ENCODE measurements around the gene SLC43A3. TPM values are rescaled to one million over a fixed set of nuclear protein-coding genes. Genes with fewer than 3 reads are reported as not detected.

Gene SLC43A3
- total RNA-seq, 1 experiment from 2014 or later, result 21.4 TPM

DNA sequence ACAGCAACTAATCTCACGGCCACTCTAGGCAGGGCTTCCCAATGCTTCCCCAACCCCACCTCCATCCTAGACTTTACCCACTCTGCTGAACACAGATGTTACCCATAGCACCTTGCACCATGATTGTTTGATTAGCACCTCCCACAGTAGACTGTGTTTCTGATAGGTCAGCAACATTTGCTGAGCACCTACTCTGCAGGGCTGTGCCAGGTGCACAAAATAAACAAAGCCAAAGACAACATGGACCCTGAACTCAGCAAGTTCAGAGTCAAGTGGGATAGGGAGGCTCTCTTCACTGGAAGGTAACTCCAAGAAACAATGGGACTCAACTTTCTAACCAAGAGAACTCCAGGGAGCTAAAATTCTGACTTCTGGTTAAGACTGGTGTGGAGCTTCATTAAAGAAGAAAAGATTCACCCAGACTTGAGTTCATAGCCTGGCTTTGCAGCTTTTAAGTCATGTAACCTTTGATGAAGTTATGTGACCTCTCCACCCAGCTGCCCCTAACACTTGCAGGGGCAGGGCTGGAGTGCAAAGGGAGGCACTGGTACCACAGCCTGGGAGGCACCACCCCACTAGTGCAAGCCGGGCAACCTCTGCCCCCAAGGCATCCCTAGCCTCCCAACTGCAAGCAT is 26.7 kb upstream of the SLC43A3 start:
- Histone ChIP-seq H3K79me1 (ENCODE audit: insufficient read depth, low read depth, low read length, poor library complexity, severe bottlenecking) (no peaks in the 10 kb centered on the region), H3K4me2 (ENCODE audit: insufficient read depth, insufficient read length, low read length) (no peak overlapping the region), H2AFZ (ENCODE audit: low read length) (no peak overlapping the region), H4K8ac (replicated peaks; ENCODE audit: insufficient read length, low read depth, low read length) (no peak overlapping the region), H2BK15ac (ENCODE audit: low read depth, low read length) (no peak overlapping the region; the same call in 1 of the 2 replicates), H3K14ac (ENCODE audit: insufficient read depth, low read length) (no peak overlapping the region), H2BK5ac (ENCODE audit: insufficient read length, low read length) (no peak overlapping the region), H3K23me2 (ENCODE audit: insufficient read length, low read depth, low read length, poor library complexity, severe bottlenecking) (peaks cover 12% of the 10 kb centered on the region), H3T11ph (ENCODE audit: low read length) (no peak overlapping the region), H4K91ac (ENCODE audit: insufficient read length, low read depth, low read length) (no peak overlapping the region), H3K18ac (ENCODE audit: insufficient read length, low read depth, low read length) (no peak overlapping the region), H3K4me1 (ENCODE audit: insufficient read depth, low read length) (peaks cover 2% of the 10 kb centered on the region; the same call in 1 of the 2 replicates), H3K27ac (ENCODE audit: insufficient read length, low read depth, low read length) (no peak overlapping the region), H2BK20ac (ENCODE audit: low read depth, low read length, poor library complexity, severe bottlenecking) (no peak overlapping the region), H2BK12ac (ENCODE audit: insufficient read length, low read depth, low read length) (no peak overlapping the region), H3K4ac (ENCODE audit: low read depth, low read length) (no peak overlapping the region), H3K27me3 (ENCODE audit: insufficient read depth, low read length) (no peaks in the 10 kb centered on the region; the same call in 1 of the 2 replicates), H2AK5ac (ENCODE audit: insufficient read length, low read length) (no peak overlapping the region), H3K79me2 (ENCODE audit: insufficient read depth, low read length) (no peaks in the 10 kb centered on the region), H4K20me1 (ENCODE audit: control insufficient read depth, insufficient read depth, insufficient read length) (no peaks in the 10 kb centered on the region), H3K9ac (ENCODE audit: extremely low read depth, insufficient read length, low read length) (no peak overlapping the region), H2BK120ac (ENCODE audit: low read depth, low read length, poor library complexity, severe bottlenecking) (no peak overlapping the region), H3K9me3 (ENCODE audit: control insufficient read depth, low read depth, low read length) (no peaks in the 10 kb centered on the region), H4K5ac (ENCODE audit: insufficient read length, low read depth, low read length) (no peak overlapping the region), H3K56ac (ENCODE audit: insufficient read length, low read depth, low read length) (no peak overlapping the region), H3K23ac (ENCODE audit: insufficient read length, low read depth, low read length) (no peak overlapping the region)
- no peak for DNase-seq
- Mint-ChIP-seq H3K27ac (no peak overlapping the region), H3K27me3 (ENCODE audit: low read depth) (peaks cover 80% of the 10 kb centered on the region), H3K4me1 (peaks cover 8 to 13% of the 10 kb centered on the region in 2 experiments), H3K9me3 (no peaks in the 10 kb centered on the region), H3K4me3 (no peak overlapping the region), H3K36me3 (ENCODE audit: insufficient read depth in 1 of 3, low read depth in 3 of 3) (no peaks in the 10 kb centered on the region)
- TF ChIP-seq, protein P1, sequence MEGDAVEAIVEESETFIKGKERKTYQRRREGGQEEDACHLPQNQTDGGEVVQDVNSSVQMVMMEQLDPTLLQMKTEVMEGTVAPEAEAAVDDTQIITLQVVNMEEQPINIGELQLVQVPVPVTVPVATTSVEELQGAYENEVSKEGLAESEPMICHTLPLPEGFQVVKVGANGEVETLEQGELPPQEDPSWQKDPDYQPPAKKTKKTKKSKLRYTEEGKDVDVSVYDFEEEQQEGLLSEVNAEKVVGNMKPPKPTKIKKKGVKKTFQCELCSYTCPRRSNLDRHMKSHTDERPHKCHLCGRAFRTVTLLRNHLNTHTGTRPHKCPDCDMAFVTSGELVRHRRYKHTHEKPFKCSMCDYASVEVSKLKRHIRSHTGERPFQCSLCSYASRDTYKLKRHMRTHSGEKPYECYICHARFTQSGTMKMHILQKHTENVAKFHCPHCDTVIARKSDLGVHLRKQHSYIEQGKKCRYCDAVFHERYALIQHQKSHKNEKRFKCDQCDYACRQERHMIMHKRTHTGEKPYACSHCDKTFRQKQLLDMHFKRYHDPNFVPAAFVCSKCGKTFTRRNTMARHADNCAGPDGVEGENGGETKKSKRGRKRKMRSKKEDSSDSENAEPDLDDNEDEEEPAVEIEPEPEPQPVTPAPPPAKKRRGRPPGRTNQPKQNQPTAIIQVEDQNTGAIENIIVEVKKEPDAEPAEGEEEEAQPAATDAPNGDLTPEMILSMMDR (conservative IDR thresholded peaks at IDR 0.05), result no peak
- no CpG with 5 or more reads among the region's 2 CpGs for whole genome bisulfite sequencing (ENCODE audit: extremely low coverage, insufficient read length, low lambda C conversion rate)

Data from H9 (cell line).